ENCODE data around the gene CACNA1S.

CACNA1S gene

GRCh38 chr1:201091256-201091655 is 21.0 kb downstream of the CACNA1S start:
- no peak for DNase-seq

GRCh38 chr1:201090541-201090940 is 21.7 kb downstream of the CACNA1S start:
- no peak for DNase-seq

DNA sequence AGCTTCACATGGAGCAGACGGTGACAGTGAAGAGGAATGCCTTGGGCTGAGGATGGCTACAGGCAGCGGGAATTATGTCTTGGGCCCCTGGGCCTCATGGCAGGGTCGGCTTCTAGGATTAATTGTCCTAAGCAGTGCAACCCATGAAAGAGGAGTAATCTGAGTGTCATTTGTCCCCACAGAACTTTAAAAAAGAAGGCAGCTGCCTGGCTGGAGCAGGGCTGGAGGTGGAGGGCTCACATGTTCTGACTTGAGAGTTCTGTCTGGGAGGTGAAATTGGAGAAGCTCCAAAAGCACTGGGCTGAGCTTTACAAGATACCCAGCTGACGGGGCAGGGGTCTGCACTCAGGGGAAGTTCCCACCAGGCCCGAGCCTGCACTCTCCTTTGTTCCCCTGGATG is 22.6 kb downstream of the CACNA1S start:
- DNase-seq = no peak

- no peak for DNase-seq
These were observed 23.2 kb downstream of the CACNA1S start for GRCh38 chr1:201088901-201089525.

DNA sequence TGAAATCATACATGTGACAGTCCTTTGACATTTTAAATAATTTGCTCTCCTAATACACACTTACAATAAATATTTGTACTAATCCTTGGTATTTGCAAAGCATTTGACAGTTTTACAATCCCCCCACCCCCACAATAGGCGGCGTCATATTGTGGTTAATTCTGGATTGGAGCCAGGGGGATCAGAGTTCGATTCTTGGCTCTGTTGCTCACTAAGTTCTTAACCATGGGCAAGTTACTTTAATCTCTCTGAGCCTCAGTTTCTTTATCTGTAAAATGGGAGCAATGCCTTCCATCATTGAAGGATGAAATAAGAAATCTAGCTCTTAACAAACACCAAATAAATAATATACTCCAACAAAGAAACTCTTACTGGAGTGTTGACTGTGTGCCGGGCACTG is 23.8 kb downstream of the CACNA1S start:
- no peak for DNase-seq

DNA sequence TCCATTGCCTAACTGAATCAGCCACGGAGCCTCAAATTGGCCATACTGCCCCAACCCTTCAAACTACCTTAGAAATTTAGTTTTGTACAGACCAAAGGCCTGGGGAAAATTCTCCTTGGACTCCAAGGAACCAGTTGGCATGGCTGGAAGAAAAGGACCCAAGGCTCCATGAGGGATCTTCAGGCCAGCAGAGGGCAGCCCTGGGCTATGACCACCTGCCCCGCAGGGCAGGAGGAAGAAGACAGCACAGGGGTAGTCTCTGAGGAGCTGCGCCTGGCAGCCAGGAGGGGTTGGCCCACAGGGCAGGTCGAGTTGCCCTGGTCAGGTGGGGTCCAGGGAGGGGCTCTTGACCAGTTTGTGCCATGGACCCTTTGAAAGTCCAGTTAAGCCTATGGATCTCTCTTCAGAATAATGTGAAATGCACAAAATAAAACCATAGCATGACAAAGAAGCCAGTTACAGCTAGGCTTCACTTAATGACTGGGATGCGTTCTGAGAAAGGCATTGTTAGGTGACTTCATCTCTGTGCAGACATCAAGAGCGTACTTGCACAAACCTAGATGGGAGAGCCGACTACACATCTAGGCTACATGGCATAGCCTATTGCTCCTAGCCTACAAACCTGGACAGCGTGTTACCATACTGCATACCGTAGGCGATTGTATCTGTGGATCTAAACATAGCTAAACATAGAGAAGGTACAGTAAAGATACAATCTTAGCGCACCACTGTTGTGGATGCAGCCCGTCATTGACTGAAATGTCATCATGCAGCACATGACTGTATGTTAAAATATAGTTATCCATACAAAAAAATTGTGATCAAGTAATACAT is 26.1 kb downstream of the CACNA1S start:
- no peak for DNase-seq

DNA sequence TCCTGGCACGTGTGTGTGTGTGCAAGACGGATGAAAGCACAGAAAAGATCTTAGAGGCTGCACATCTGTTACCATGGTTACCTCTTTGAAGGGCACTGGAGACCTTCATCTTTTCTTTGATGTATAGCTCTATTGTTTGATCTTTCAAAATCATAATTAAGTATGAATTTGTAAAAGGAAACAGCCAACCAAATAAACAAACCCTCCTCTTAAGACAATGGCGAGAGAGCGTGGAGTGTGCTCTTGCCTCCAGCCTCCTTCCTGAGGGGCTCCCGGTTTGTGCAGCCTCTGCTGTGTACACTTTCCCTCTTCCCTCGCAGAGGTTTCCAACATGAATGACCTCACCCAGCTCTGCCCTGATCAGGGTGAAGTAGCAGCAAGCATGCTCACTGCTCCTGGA is 27.9 kb downstream of the CACNA1S start:
- no peak for DNase-seq

DNA sequence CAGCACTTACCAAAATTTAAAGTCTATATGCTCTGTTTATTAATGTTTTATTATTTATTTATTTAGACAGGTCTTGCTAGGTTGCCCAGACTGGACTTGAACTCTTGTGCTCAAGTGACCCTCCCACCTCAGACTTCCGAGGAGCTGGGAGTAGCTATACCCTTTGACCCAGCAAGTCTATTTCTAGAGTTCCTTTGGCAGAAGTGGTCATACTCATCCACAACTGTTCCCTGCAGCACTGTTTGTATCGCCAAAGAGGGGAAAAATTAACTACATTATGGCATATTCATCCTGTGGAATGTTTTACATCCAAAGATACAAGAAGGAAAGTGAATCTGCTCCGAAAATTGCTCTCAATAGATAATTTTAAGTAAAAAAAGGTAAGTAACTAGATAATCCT is 28.5 kb downstream of the CACNA1S start:
- no peak for DNase-seq

- DNase-seq = no peak
These were observed 32.1 kb downstream of the CACNA1S start for GRCh38 chr1:201080135-201080534.

- DNase-seq = no peak
These were observed 34.5 kb downstream of the CACNA1S start for GRCh38 chr1:201077736-201078135.

- no peak for DNase-seq
These were observed 35.1 kb downstream of the CACNA1S start for GRCh38 chr1:201077116-201077515.

DNA sequence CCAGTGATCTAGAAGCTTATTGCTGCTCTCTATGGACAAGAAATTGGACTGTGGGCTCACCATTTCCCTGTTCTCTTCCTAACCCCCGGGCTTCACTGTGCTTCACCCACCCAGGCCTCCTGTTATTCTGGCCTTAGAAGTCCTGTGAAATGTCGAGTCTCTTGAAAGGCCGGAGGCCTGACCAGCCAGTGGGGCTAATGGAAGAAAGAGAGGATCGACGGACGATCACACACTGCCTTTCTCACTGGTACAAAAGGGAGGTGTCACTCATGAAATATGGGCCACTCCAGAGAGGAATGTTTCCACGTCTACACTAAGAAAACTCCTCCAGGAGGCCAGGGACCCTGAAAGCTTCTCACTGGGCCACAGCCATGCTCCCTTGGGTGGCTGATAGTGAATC is 36.1 kb downstream of the CACNA1S start:
- DNase-seq = no peak

DNA sequence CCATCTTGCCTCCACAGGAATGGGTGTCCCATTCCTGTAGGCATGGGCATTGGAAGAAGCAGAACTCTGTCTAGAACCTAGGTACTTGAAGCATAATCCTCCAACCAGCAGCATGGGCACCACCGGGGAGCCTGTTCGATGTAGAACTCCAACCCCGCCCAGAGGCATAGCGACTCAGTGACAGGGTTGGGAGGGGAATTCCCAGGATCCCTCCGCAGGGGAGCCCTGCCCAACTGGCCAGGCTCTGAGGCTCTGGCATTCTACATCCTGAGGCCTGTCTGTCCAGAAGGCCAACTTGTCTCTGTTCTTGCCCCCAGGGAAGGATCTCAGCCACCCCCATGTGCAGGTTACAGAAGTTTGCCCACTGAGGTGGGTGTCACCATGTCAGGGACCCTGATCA is 38.2 kb downstream of the CACNA1S start:
- no peak for DNase-seq

GRCh38 chr1:201072922-201073321 is 39.3 kb downstream of the CACNA1S start:
- DNase-seq = no peak

DNA sequence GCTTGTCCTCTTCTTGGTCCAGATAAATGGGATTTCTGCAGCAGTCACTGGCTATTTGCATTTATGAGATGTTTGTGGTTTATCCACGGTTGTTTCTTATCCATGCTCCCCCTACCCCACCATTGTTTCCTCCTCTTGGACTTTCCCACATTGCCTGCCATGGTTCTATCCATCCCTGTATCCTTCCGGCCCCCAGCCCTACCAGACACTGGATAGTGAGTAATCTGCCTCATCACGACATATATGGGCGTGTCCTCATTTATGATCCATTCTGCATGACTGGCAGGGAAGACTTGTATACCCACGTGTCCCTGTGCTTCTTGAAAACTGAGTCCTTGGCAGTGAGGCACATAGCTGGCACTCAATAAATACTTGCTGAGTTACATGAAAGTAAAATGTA is 40.1 kb downstream of the CACNA1S start:
- DNase-seq = no peak

- DNase-seq = no peak
These were observed 42.6 kb downstream of the CACNA1S start for GRCh38 chr1:201069636-201070035.

DNA sequence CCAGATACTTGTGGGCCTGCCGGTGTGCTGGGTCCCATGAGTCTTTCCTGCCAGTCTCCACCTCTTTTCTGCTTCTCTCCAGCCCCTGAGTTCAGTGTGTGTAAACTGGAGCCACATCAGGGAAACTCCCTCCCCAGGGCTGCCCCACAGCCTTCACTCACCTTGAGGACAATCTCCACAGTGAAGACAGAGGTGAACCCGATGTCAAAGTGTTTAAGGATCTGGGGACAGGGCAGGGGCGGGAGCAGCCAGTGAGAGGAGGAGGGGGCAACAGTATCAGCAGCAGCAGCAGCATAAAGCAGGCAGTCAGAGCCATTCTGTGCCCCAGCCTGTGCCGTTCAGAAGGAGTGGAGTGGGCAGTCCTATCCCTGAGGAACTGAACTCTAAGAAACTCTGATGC is 43.2 kb downstream of the CACNA1S start:
- no peak for DNase-seq

DNA sequence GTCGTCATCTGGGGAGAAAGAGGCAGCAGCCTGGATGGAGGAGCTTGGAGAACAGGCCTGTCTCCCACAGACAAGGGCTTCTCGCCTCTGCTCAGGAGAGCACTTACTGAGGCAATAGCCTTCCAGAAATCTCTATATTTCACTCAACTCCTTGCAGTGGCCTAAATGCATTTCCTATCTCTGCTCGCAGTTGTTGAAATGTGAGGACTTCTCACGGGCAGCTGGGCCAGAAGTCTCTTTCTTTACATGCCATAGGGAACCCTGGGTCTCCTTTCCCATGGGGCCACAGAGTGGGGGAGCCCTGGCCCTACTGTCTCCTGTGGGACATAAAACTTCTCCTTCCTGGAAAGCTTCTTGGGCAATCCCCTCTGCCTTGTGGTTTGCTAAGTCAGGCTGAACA is 45.2 kb downstream of the CACNA1S start:
- no peak for DNase-seq

DNA sequence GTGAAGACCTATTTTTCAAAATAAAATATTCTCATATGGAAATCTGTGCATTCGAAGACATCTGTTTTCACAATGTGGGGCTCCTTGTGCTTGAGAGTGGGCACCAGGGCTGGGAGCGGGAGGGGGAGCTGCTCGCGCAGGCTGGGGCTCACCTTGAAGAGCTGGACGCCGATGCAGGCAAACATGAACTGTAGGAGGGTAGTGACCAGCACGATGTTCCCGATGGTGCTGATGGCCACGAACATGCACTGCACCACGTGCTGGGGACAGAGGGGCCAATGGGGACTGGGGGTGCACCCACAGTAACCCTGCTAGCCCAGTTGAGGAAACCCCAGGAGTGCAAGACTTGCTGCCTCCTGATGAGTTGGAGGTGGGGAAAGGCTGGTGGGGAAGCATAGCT is 46.5 kb downstream of the CACNA1S start:
- no peak for DNase-seq

GRCh38 chr1:201064806-201065205 is 47.4 kb downstream of the CACNA1S start:
- DNase-seq = no peak

GRCh38 chr1:201063145-201063544 is 49.1 kb downstream of the CACNA1S start:
- no peak for DNase-seq

DNA sequence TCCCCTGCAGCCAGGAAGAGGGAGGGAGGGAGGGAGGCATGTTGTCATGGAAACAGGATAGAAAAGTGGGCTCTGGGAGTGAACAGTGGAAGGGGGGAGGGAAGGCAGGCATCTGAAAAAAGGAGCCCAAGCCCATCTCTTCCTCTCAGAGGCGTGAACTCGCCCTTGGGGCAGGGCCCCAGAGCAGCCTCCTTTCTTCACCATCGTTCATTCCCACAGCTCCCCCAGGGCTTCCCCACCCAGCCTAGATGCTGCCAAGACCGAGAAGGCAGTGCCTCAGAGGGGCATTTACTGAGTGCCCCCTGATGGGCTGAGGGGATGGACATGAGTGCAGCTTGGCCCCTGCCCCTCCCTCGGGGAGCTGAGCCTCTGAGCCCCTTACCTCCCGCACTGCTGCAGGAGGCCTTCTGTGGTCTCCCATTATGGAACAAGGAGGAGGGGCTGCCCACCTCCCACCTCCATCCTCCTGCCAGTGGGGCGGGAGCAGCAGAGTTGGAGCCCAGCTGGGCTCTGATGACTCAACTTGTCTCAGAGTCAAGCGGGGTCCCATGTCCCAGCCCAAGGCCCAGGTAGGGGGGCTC is 49.6 kb downstream of the CACNA1S start:
- no peak for DNase-seq

- DNase-seq = no peak
These were observed 50.3 kb downstream of the CACNA1S start for GRCh38 chr1:201061886-201062285.

DNA sequence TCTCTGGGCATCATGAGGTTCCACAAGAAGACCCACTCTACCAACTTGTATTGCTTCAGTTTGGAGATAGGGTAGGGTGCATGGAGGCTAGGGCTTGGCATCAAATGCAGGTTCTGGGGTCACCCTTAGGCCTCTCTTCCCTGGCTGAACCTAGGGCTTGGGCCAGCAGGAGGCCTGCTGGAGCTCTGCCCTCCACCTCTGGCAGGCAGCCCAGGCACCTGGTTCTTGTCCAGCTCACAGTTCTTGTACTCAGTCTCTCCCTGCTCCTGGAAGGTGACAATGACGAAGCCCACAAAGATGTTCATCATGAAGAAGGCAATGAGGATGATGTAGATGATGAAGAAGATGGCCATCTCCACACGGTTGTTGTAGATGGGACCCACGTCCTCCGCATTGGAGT is 51.2 kb downstream of the CACNA1S start:
- DNase-seq = no peak

Measured in NCI-H187 treated with DMSO at 0.1 percent for 48 hours (cell line).